GM12864 (cell line): ENCODE measurements around the gene KIAA1671.

ENCODE experiments used
- DNase-seq: peaks from one replicate; pipeline ENCODE4 v3.0.0-alpha.2; 2011; ENCODE audit warnings: low read depth
- H3K4me3 ChIP-seq: 2 replicates; pipeline ENCODE4 v1.5.1; 2011; ENCODE audit warnings: mild to moderate bottlenecking, low read depth, low read length, control low read depth
- TF ChIP-seq, protein P1 (sequence below): IDR thresholded peaks from 2 replicates; pipeline ENCODE4 v1.5.1; 2011; ENCODE audit warnings: low read depth, mild to moderate bottlenecking, moderate library complexity, low read length, control low read depth, inconsistent platforms; ENCODE audit errors: missing control alignments

The KIAA1671 gene

GRCh38 chr22:25008666-25009065 lies 56.1 kb downstream of the KIAA1671 start:
- H3K4me3 ChIP-seq: no peak overlapping the region
- TF ChIP-seq, protein P1, sequence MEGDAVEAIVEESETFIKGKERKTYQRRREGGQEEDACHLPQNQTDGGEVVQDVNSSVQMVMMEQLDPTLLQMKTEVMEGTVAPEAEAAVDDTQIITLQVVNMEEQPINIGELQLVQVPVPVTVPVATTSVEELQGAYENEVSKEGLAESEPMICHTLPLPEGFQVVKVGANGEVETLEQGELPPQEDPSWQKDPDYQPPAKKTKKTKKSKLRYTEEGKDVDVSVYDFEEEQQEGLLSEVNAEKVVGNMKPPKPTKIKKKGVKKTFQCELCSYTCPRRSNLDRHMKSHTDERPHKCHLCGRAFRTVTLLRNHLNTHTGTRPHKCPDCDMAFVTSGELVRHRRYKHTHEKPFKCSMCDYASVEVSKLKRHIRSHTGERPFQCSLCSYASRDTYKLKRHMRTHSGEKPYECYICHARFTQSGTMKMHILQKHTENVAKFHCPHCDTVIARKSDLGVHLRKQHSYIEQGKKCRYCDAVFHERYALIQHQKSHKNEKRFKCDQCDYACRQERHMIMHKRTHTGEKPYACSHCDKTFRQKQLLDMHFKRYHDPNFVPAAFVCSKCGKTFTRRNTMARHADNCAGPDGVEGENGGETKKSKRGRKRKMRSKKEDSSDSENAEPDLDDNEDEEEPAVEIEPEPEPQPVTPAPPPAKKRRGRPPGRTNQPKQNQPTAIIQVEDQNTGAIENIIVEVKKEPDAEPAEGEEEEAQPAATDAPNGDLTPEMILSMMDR: no peak
- DNase-seq: no peak

GRCh38 chr22:25012741-25013143 lies 60.2 kb downstream of the KIAA1671 start:
- no peak for DNase-seq
- H3K4me3 ChIP-seq: no peak overlapping the region
- TF ChIP-seq, protein P1: no peak

GRCh38 chr22:25013607-25014006 lies 61.1 kb downstream of the KIAA1671 start:
- TF ChIP-seq, protein P1: no peak
- no peak for DNase-seq

DNA sequence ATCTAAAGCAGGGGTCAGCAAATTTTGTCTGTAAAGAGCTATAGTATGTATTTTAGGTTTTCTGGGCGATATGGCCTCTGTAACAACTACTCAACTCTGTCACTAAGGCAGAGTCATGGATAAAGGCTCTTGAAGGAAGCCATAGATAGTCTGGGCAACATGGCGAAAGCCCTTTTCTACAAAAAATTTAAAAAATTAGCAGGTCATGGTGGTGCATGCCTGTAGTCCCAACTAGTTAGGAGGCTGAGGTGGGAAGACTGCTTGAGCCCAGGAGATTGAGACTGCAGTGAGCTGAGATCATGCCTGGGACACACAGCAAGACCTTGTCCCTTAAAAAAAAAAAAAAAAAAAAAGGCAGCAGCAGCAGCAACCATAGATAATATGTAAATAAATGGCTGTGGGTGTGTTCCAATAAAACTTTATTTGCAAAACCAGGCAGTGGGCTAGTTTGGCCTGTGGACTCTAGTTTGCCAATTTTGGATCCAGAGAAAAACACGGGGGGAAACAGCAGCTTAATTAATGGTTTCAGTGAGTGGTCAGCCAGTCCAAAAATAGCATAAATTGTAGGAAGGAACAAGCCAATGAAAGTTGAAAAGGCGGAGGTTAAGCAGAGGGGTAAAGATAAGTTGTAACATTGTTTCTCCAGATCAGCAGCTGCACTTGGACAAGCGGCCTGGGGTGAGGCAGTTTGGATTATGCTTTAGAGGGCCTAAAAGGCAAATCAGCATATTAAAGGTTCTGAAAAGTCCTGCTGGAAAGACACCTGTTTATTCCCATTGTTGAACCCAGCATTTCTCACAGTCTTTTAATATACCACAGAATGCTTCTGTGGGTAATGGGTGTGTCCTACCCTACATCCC lies 62.6 kb downstream of the KIAA1671 start:
- TF ChIP-seq, protein P1: no peak
- no peak overlapping the region for H3K4me3 ChIP-seq
- DNase-seq: no peak

More at GRCh38 chr22:25013607-25014006, 61.1 kb downstream of the KIAA1671 start:
- no peak overlapping the region for H3K4me3 ChIP-seq

- H3K4me3 ChIP-seq: no peak overlapping the region
- no peak for DNase-seq
- TF ChIP-seq, protein P1: no peak
These were observed 63.8 kb downstream of the KIAA1671 start for GRCh38 chr22:25016311-25016710.

DNA sequence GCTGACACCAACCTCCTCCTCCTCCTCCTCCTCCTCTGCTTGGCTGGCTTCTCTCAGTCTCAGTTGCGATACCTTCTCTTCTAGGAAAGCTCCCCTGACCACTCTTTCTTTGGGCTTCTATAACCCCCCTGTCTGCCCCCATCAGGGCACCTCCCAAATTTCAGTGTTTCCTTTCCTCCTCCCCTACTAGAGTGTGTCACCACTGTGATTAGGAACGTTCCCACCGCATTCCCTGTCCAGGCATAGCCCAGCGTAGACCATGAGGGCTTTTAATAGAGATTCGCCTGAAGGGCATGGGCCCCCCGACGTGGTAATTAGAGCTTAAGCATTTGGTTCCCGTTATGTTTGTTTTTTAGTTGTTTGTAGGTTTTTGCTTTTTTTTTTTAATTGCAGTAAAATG lies 65.5 kb downstream of the KIAA1671 start:
- H3K4me3 ChIP-seq: no peak overlapping the region
- DNase-seq: no peak
- TF ChIP-seq, protein P1: no peak
